Measurements from ENCODE around the gene SHC3. TPM values are rescaled to one million over a fixed set of nuclear protein-coding genes. Genes with fewer than 3 reads are reported as not detected.

SHC3 gene
- total RNA-seq, 1 donor from 2014 or later: 0.52 TPM

- no peak overlapping the region for H3K27ac ChIP-seq (ENCODE audit: low read depth, low read length)
These were observed 82.7 kb downstream of the SHC3 start for GRCh38 chr9:89095761-89096528.

GRCh38 chr9:89093201-89093975 lies 85.2 kb downstream of the SHC3 start:
- no peak overlapping the region for H3K27ac ChIP-seq (ENCODE audit: low read depth, low read length)
- no peaks in the 10 kb centered on the region for H3K36me3 ChIP-seq (ENCODE audit: control insufficient read depth in 3 of 3, insufficient read depth in 3 of 3, low read length in 3 of 3)
- no peak overlapping the region for H3K9ac ChIP-seq (ENCODE audit: low read depth in 1 of 3, low read length in 3 of 3)
- H3K9me3 ChIP-seq (ENCODE audit: control insufficient read depth in 3 of 3, low read length in 3 of 3): no peaks in the 10 kb centered on the region
- H3K27me3 ChIP-seq (ENCODE audit: control insufficient read depth in 3 of 3, insufficient read depth in 3 of 3, low read length in 3 of 3): no peaks in the 10 kb centered on the region
- H3K4me3 ChIP-seq (ENCODE audit: low read length in 3 of 3): no peak overlapping the region
- H3K4me1 ChIP-seq (ENCODE audit: control insufficient read depth in 3 of 3, insufficient read depth in 3 of 3, low read length in 3 of 3): no peaks in the 10 kb centered on the region

More at GRCh38 chr9:89095761-89096528, 82.7 kb downstream of the SHC3 start:
- Histone ChIP-seq H3K9ac (ENCODE audit: low read depth in 1 of 3, low read length in 3 of 3) (no peak overlapping the region), H3K4me3 (ENCODE audit: low read length in 3 of 3) (no peak overlapping the region), H3K27me3 (ENCODE audit: control insufficient read depth in 3 of 3, insufficient read depth in 3 of 3, low read length in 3 of 3) (no peaks in the 10 kb centered on the region), H3K4me1 (ENCODE audit: control insufficient read depth in 3 of 3, insufficient read depth in 3 of 3, low read length in 3 of 3) (no peaks in the 10 kb centered on the region), H3K9me3 (ENCODE audit: control insufficient read depth in 3 of 3, low read length in 3 of 3) (no peaks in the 10 kb centered on the region), H3K36me3 (ENCODE audit: control insufficient read depth in 3 of 3, insufficient read depth in 3 of 3, low read length in 3 of 3) (no peaks in the 10 kb centered on the region)

GRCh38 chr9:89089176-89089575 lies 89.4 kb downstream of the SHC3 start:
- no peaks in the 10 kb centered on the region for H3K9me3 ChIP-seq (ENCODE audit: control insufficient read depth in 3 of 3, low read length in 3 of 3)
- H3K27ac ChIP-seq (ENCODE audit: low read depth, low read length): no peak overlapping the region
- H3K4me3 ChIP-seq (ENCODE audit: low read length in 3 of 3): no peak overlapping the region
- no peaks in the 10 kb centered on the region for H3K36me3 ChIP-seq (ENCODE audit: control insufficient read depth in 3 of 3, insufficient read depth in 3 of 3, low read length in 3 of 3)
- no peaks in the 10 kb centered on the region for H3K4me1 ChIP-seq (ENCODE audit: control insufficient read depth in 3 of 3, insufficient read depth in 3 of 3, low read length in 3 of 3)
- no peaks in the 10 kb centered on the region for H3K27me3 ChIP-seq (ENCODE audit: control insufficient read depth in 3 of 3, insufficient read depth in 3 of 3, low read length in 3 of 3)
- H3K9ac ChIP-seq (ENCODE audit: low read depth in 1 of 3, low read length in 3 of 3): no peak overlapping the region

- H3K36me3 ChIP-seq (ENCODE audit: control insufficient read depth in 3 of 3, insufficient read depth in 3 of 3, low read length in 3 of 3): no peaks in the 10 kb centered on the region
- H3K9me3 ChIP-seq (ENCODE audit: control insufficient read depth in 3 of 3, low read length in 3 of 3): no peaks in the 10 kb centered on the region
- peaks cover 0 to 2% (median 0%) of the 10 kb centered on the region in 3 donors for H3K4me1 ChIP-seq (ENCODE audit: control insufficient read depth in 3 of 3, insufficient read depth in 3 of 3, low read length in 3 of 3)
- H3K9ac ChIP-seq (ENCODE audit: low read depth in 1 of 3, low read length in 3 of 3): no peak overlapping the region
- no peak overlapping the region for H3K27ac ChIP-seq (ENCODE audit: low read depth, low read length)
- peaks cover 0 to 4% (median 0%) of the 10 kb centered on the region in 3 donors for H3K27me3 ChIP-seq (ENCODE audit: control insufficient read depth in 3 of 3, insufficient read depth in 3 of 3, low read length in 3 of 3)
- H3K4me3 ChIP-seq (ENCODE audit: low read length in 3 of 3): no peak overlapping the region
These were observed 95.0 kb downstream of the SHC3 start for GRCh38 chr9:89083626-89084025.

- Histone ChIP-seq H3K27me3 (ENCODE audit: control insufficient read depth in 3 of 3, insufficient read depth in 3 of 3, low read length in 3 of 3) (peaks cover 0 to 4% (median 0%) of the 10 kb centered on the region in 3 donors), H3K36me3 (ENCODE audit: control insufficient read depth in 3 of 3, insufficient read depth in 3 of 3, low read length in 3 of 3) (no peaks in the 10 kb centered on the region), H3K4me1 (ENCODE audit: control insufficient read depth in 3 of 3, insufficient read depth in 3 of 3, low read length in 3 of 3) (peaks cover 0 to 3% (median 2%) of the 10 kb centered on the region in 3 donors), H3K4me3 (ENCODE audit: low read length in 3 of 3) (no peak overlapping the region), H3K9me3 (ENCODE audit: control insufficient read depth in 3 of 3, low read length in 3 of 3) (no peaks in the 10 kb centered on the region), H3K27ac (ENCODE audit: low read depth, low read length) (no peak overlapping the region), H3K9ac (ENCODE audit: low read depth in 1 of 3, low read length in 3 of 3) (no peak overlapping the region)
These were observed 98.4 kb downstream of the SHC3 start for GRCh38 chr9:89080193-89080592.

GRCh38 chr9:89079391-89079790 lies 99.2 kb downstream of the SHC3 start:
- no peak overlapping the region for H3K4me3 ChIP-seq (ENCODE audit: low read length in 3 of 3)
- no peak overlapping the region for H3K9ac ChIP-seq (ENCODE audit: low read depth in 1 of 3, low read length in 3 of 3)
- no peaks in the 10 kb centered on the region for H3K36me3 ChIP-seq (ENCODE audit: control insufficient read depth in 3 of 3, insufficient read depth in 3 of 3, low read length in 3 of 3)
- H3K4me1 ChIP-seq (ENCODE audit: control insufficient read depth in 3 of 3, insufficient read depth in 3 of 3, low read length in 3 of 3): peaks cover 0 to 3% (median 2%) of the 10 kb centered on the region in 3 donors
- H3K27me3 ChIP-seq (ENCODE audit: control insufficient read depth in 3 of 3, insufficient read depth in 3 of 3, low read length in 3 of 3): peaks cover 0 to 4% (median 0%) of the 10 kb centered on the region in 3 donors
- H3K9me3 ChIP-seq (ENCODE audit: control insufficient read depth in 3 of 3, low read length in 3 of 3): no peaks in the 10 kb centered on the region
- peak overlapping the region; percentile 25 for H3K27ac ChIP-seq (ENCODE audit: low read depth, low read length)

- Histone ChIP-seq H3K27me3 (ENCODE audit: control insufficient read depth in 3 of 3, insufficient read depth in 3 of 3, low read length in 3 of 3) (peaks cover 0 to 4% (median 0%) of the 10 kb centered on the region in 3 donors), H3K9ac (ENCODE audit: low read depth in 1 of 3, low read length in 3 of 3) (no peak overlapping the region), H3K4me1 (ENCODE audit: control insufficient read depth in 3 of 3, insufficient read depth in 3 of 3, low read length in 3 of 3) (peaks cover 0 to 3% (median 2%) of the 10 kb centered on the region in 3 donors), H3K36me3 (ENCODE audit: control insufficient read depth in 3 of 3, insufficient read depth in 3 of 3, low read length in 3 of 3) (no peaks in the 10 kb centered on the region), H3K9me3 (ENCODE audit: control insufficient read depth in 3 of 3, low read length in 3 of 3) (no peaks in the 10 kb centered on the region), H3K4me3 (ENCODE audit: low read length in 3 of 3) (no peak overlapping the region), H3K27ac (ENCODE audit: low read depth, low read length) (no peak overlapping the region)
These were observed 99.8 kb downstream of the SHC3 start for GRCh38 chr9:89078860-89079259.

- Histone ChIP-seq H3K9ac (ENCODE audit: low read depth in 1 of 3, low read length in 3 of 3) (no peak overlapping the region), H3K4me3 (ENCODE audit: low read length in 3 of 3) (no peak overlapping the region), H3K27ac (ENCODE audit: low read depth, low read length) (no peak overlapping the region), H3K27me3 (ENCODE audit: control insufficient read depth in 3 of 3, insufficient read depth in 3 of 3, low read length in 3 of 3) (peaks cover 0 to 4% (median 0%) of the 10 kb centered on the region in 3 donors), H3K9me3 (ENCODE audit: control insufficient read depth in 3 of 3, low read length in 3 of 3) (no peaks in the 10 kb centered on the region), H3K4me1 (ENCODE audit: control insufficient read depth in 3 of 3, insufficient read depth in 3 of 3, low read length in 3 of 3) (peaks cover 0 to 3% (median 2%) of the 10 kb centered on the region in 3 donors), H3K36me3 (ENCODE audit: control insufficient read depth in 3 of 3, insufficient read depth in 3 of 3, low read length in 3 of 3) (no peaks in the 10 kb centered on the region)
These were observed 100.2 kb downstream of the SHC3 start for GRCh38 chr9:89078421-89078820.

- H3K27me3 ChIP-seq (ENCODE audit: control insufficient read depth in 3 of 3, insufficient read depth in 3 of 3, low read length in 3 of 3): peaks cover 0 to 4% (median 0%) of the 10 kb centered on the region in 3 donors
- no peak overlapping the region for H3K4me3 ChIP-seq (ENCODE audit: low read length in 3 of 3)
- H3K4me1 ChIP-seq (ENCODE audit: control insufficient read depth in 3 of 3, insufficient read depth in 3 of 3, low read length in 3 of 3): peaks cover 0 to 3% (median 2%) of the 10 kb centered on the region in 3 donors
- no peaks in the 10 kb centered on the region for H3K36me3 ChIP-seq (ENCODE audit: control insufficient read depth in 3 of 3, insufficient read depth in 3 of 3, low read length in 3 of 3)
- no peak overlapping the region for H3K27ac ChIP-seq (ENCODE audit: low read depth, low read length)
- H3K9ac ChIP-seq (ENCODE audit: low read depth in 1 of 3, low read length in 3 of 3): no peak overlapping the region
- H3K9me3 ChIP-seq (ENCODE audit: control insufficient read depth in 3 of 3, low read length in 3 of 3): no peaks in the 10 kb centered on the region
These were observed 101.1 kb downstream of the SHC3 start for GRCh38 chr9:89077519-89077918.

- Histone ChIP-seq H3K27ac (ENCODE audit: low read depth, low read length) (no peak overlapping the region), H3K9ac (ENCODE audit: low read depth in 1 of 3, low read length in 3 of 3) (no peak overlapping the region), H3K9me3 (ENCODE audit: control insufficient read depth in 3 of 3, low read length in 3 of 3) (no peaks in the 10 kb centered on the region), H3K27me3 (ENCODE audit: control insufficient read depth in 3 of 3, insufficient read depth in 3 of 3, low read length in 3 of 3) (no peaks in the 10 kb centered on the region), H3K4me3 (ENCODE audit: low read length in 3 of 3) (no peak overlapping the region), H3K36me3 (ENCODE audit: control insufficient read depth in 3 of 3, insufficient read depth in 3 of 3, low read length in 3 of 3) (no peaks in the 10 kb centered on the region), H3K4me1 (ENCODE audit: control insufficient read depth in 3 of 3, insufficient read depth in 3 of 3, low read length in 3 of 3) (peaks cover 0 to 2% (median 0%) of the 10 kb centered on the region in 3 donors)
These were observed 105.2 kb downstream of the SHC3 start for GRCh38 chr9:89073397-89073796.

Measured in skeletal muscle tissue (tissue), 4 donors.